WTC11 (cell line): ENCODE results near the gene NELL1. TPM values are rescaled to one million over a fixed set of nuclear protein-coding genes. Genes with fewer than 3 reads are reported as not detected.

Experiments used
- ATAC-seq: fragments of 200-7000 bp; cut with Tn5 transposase; 2 replicates; pipeline ENCODE4 v1.10.0; 2021; ENCODE audit warnings: mild to moderate bottlenecking, moderate library complexity
- CTCF ChIA-PET: fragments of 300-600 bp; sonication (Branson Sonifier 250); formaldehyde crosslinking; loops from one replicate; lab custom pipeline; 2021; ENCODE audit warnings: antibody characterized with exemption; lab: Charles Lee
- POLR2A ChIA-PET: fragments of 350-600 bp; sonication (Branson Sonifier 250); formaldehyde crosslinking; loops from one replicate; lab custom pipeline; 2021; ENCODE audit warnings: antibody characterized with exemption; lab: Charles Lee
- DNase-seq: peaks from one replicate; pipeline ENCODE4 v3.0.0; 2021; ENCODE audit warnings: low spot score
- H3K27ac Mint-ChIP-seq: 2 replicates; pipeline ENCODE4 v1.8.0; 2021; ENCODE audit warnings: mixed read lengths
- H3K27me3 Mint-ChIP-seq: 2 replicates; pipeline ENCODE4 v1.8.0; 2021; ENCODE audit warnings: low read depth, mild to moderate bottlenecking, moderate library complexity, mixed read lengths
- H3K36me3 Mint-ChIP-seq: 2 replicates; pipeline ENCODE4 v1.8.0; 2021; ENCODE audit warnings: mixed read lengths
- H3K4me1 Mint-ChIP-seq: 2 replicates; pipeline ENCODE4 v1.8.0; 2022; ENCODE audit warnings: mixed read lengths
- H3K4me3 Mint-ChIP-seq: 2 replicates; pipeline ENCODE4 v1.8.0; 2021; ENCODE audit warnings: mild to moderate bottlenecking, moderate library complexity, mixed read lengths
- H3K9me3 Mint-ChIP-seq: 2 replicates; pipeline ENCODE4 v1.8.0; 2021; ENCODE audit warnings: mixed read lengths
- AFF4 ChIP-seq: sonication (generic); formaldehyde crosslinking; IDR thresholded peaks from 2 replicates; pipeline ENCODE4 v1.8.1; 2023; ENCODE audit warnings: mild to moderate bottlenecking, missing genetic modification reagents, borderline replicate concordance
- AR ChIP-seq: fragments of 250-450 bp; sonication (Bioruptor Pico); IDR thresholded peaks from 2 replicates; pipeline ENCODE4 v1.9.0; 2021; ENCODE audit warnings: mild to moderate bottlenecking
- CDX4 ChIP-seq: fragments of 250-450 bp; sonication (Bioruptor Pico); IDR thresholded peaks from 2 replicates; pipeline ENCODE4 v1.9.0; 2021; ENCODE audit warnings: moderate library complexity, mild to moderate bottlenecking, inconsistent platforms, borderline replicate concordance
- ELF4 ChIP-seq: sonication (generic); formaldehyde crosslinking; IDR thresholded peaks from 2 replicates; pipeline ENCODE4 v1.8.1; 2022; ENCODE audit warnings: low read depth, mild to moderate bottlenecking, moderate library complexity, missing genetic modification reagents
- ETV6 ChIP-seq: sonication (generic); formaldehyde crosslinking; IDR thresholded peaks from 2 replicates; pipeline ENCODE4 v1.8.1; 2022; ENCODE audit warnings: mild to moderate bottlenecking, missing genetic modification reagents
- FOXK1 ChIP-seq: sonication (generic); formaldehyde crosslinking; IDR thresholded peaks from 2 replicates; pipeline ENCODE4 v1.8.0; 2022; ENCODE audit warnings: mild to moderate bottlenecking, moderate library complexity, missing genetic modification reagents
- FOXP1 ChIP-seq: sonication (generic); formaldehyde crosslinking; IDR thresholded peaks from 2 replicates; pipeline ENCODE4 v1.8.0; 2022; ENCODE audit warnings: missing genetic modification reagents, mild to moderate bottlenecking, moderate library complexity, borderline replicate concordance
- NR2C2 ChIP-seq: sonication (generic); formaldehyde crosslinking; IDR thresholded peaks from 2 replicates; pipeline ENCODE4 v1.8.0; 2022; ENCODE audit warnings: mild to moderate bottlenecking, missing genetic modification reagents
- PRDM15 ChIP-seq: sonication (generic); formaldehyde crosslinking; IDR thresholded peaks from 2 replicates; pipeline ENCODE4 v1.8.0; 2022; ENCODE audit warnings: missing genetic modification reagents
- ZMAT4 ChIP-seq: fragments of 250-450 bp; sonication (Bioruptor Pico); IDR thresholded peaks from 2 replicates; pipeline ENCODE4 v1.9.0; 2021; ENCODE audit warnings: mild to moderate bottlenecking
- ZNF138 ChIP-seq: sonication (generic); formaldehyde crosslinking; conservative IDR thresholded peaks from 2 replicates; pipeline ENCODE4 v1.8.1; 2022; ENCODE audit warnings: mild to moderate bottlenecking, moderate library complexity, missing genetic modification reagents
- ZNF281 ChIP-seq: sonication (generic); formaldehyde crosslinking; IDR thresholded peaks from 2 replicates; pipeline ENCODE4 v1.8.0; 2023; ENCODE audit warnings: mild to moderate bottlenecking, missing genetic modification reagents
- total RNA-seq: library from RNA; stranded (reverse); gene quantifications from 3 replicates; pipeline ENCODE4 v1.2.3, GENCODE V29; 2021

The NELL1 gene
- total RNA-seq, 1 experiment from 2014 or later: 1.8 TPM

GRCh38 chr11:21068886-21069285, 399.5 kb downstream of the NELL1 start:
- ATAC-seq (no peak), DNase-seq (no peak)
- H3K9me3 Mint-ChIP-seq: peaks cover 11% of the 10 kb centered on the region
- POLR2A ChIA-PET: no interaction called here
- H3K4me1 Mint-ChIP-seq: peaks cover 20% of the 10 kb centered on the region
- H3K27ac Mint-ChIP-seq: no peak overlapping the region
- H3K4me3 Mint-ChIP-seq: no peak overlapping the region
- CTCF ChIA-PET: interaction anchor here (0.5 kb wide), 1 partner anchor 74 kb away, joined by 3 read pairs; no protein-coding TSS in a partner anchor
- H3K36me3 Mint-ChIP-seq: peaks cover 6% of the 10 kb centered on the region
- H3K27me3 Mint-ChIP-seq: no peaks in the 10 kb centered on the region
- no peak for TF ChIP-seq AR (CRISPR knock-in tag)
- no peak for TF ChIP-seq FOXP1 (CRISPR knock-in tag)
- TF ChIP-seq AFF4 (CRISPR knock-in tag): no peak
- no peak for TF ChIP-seq ZNF281
- no peak for TF ChIP-seq CDX4
- no peak for TF ChIP-seq ZNF138 (CRISPR knock-in tag)

GRCh38 chr11:21069909-21070308, 400.5 kb downstream of the NELL1 start:
- H3K9me3 Mint-ChIP-seq: 0 out of 2 replicates have a peak, but pooled peaks cover 4% of the 10 kb centered on the region
- no peak for TF ChIP-seq FOXK1 (CRISPR knock-in tag)
- no peak for TF ChIP-seq ELF4 (CRISPR knock-in tag)
- TF ChIP-seq ETV6 (CRISPR knock-in tag): no peak
- TF ChIP-seq PRDM15 (CRISPR knock-in tag): no peak
- no peak for TF ChIP-seq ZMAT4
- no peak for TF ChIP-seq NR2C2 (CRISPR knock-in tag)

More at GRCh38 chr11:21069909-21070308, 400.5 kb downstream of the NELL1 start:
- ChIA-PET CTCF (interaction anchor here (0.5 to 1.4 kb wide), 2 partner anchors 10 to 122 kb away, joined by 3 read pairs; no protein-coding TSS in a partner anchor), POLR2A (no interaction called here)
- Mint-ChIP-seq H3K27me3 (no peaks in the 10 kb centered on the region), H3K4me3 (no peak overlapping the region), H3K4me1 (peaks cover 20% of the 10 kb centered on the region), H3K36me3 (no peaks in the 10 kb centered on the region), H3K27ac (no peak overlapping the region)
- DNase-seq: no peak
- no peak for ATAC-seq
